ENCODE measurements around the gene RAD51B. TPM values are rescaled to one million over a fixed set of nuclear protein-coding genes. Genes with fewer than 3 reads are reported as not detected.
A peak's percentile ranks its signal among the peaks of the same experiment; 100 is the strongest.

RAD51B gene
- total RNA-seq, 1 experiment from 2014 or later: 14.2 TPM

- Mint-ChIP-seq H3K4me1 (peaks cover 14% of the 10 kb centered on the region), H3K9me3 (no peaks in the 10 kb centered on the region), H3K4me3 (no peak overlapping the region), H3K27me3 (ENCODE audit: low read depth) (no peaks in the 10 kb centered on the region), H3K36me3 (no peaks in the 10 kb centered on the region), H3K27ac (no peak overlapping the region)
- TF ChIP-seq SP1 (CRISPR knock-in tag; conservative IDR thresholded peaks at IDR 0.05) (no peak), HMGA2 (CRISPR knock-in tag; IDR thresholded peaks at IDR 0.05) (no peak)
- CTCF ChIA-PET: no interaction called here
- POLR2A ChIA-PET: no interaction called here
- no peak for DNase-seq (ENCODE audit: low spot score)
- no peak for ATAC-seq
These were observed 643.7 kb downstream of the RAD51B start for GRCh38 chr14:68463299-68463698.

GRCh38 chr14:68463705-68464374 is 644.3 kb downstream of the RAD51B start:
- no peak for DNase-seq (ENCODE audit: low spot score)
- CTCF ChIA-PET: no interaction called here
- POLR2A ChIA-PET: no interaction called here

GRCh38 chr14:68464711-68465110 is 645.1 kb downstream of the RAD51B start:
- CTCF ChIA-PET: no interaction called here
- peaks cover 15% of the 10 kb centered on the region for H3K4me1 Mint-ChIP-seq
- DNase-seq (ENCODE audit: low spot score): no peak
- H3K27ac Mint-ChIP-seq: no peak overlapping the region
- H3K36me3 Mint-ChIP-seq: no peaks in the 10 kb centered on the region
- H3K4me3 Mint-ChIP-seq: no peak overlapping the region
- no peak for ATAC-seq
- no peaks in the 10 kb centered on the region for H3K9me3 Mint-ChIP-seq
- POLR2A ChIA-PET: no interaction called here
- no peak for TF ChIP-seq OVOL2 (CRISPR knock-in tag; IDR thresholded peaks at IDR 0.05; ENCODE audit: borderline replicate concordance)
- no peak for TF ChIP-seq TEAD1 (CRISPR knock-in tag; IDR thresholded peaks at IDR 0.05)
- no peak for TF ChIP-seq RELA (CRISPR knock-in tag; IDR thresholded peaks at IDR 0.05; ENCODE audit: borderline replicate concordance)
- no peak for TF ChIP-seq CDX4 (CRISPR knock-in tag; IDR thresholded peaks at IDR 0.05; ENCODE audit: borderline replicate concordance)
- no peak for TF ChIP-seq GRHL2 (CRISPR knock-in tag; IDR thresholded peaks at IDR 0.05; ENCODE audit: insufficient replicate concordance, severe bottlenecking)
- no peak for TF ChIP-seq NFYB (CRISPR knock-in tag; conservative IDR thresholded peaks at IDR 0.05; ENCODE audit: low read depth)
- no peak for TF ChIP-seq E2F4 (CRISPR knock-in tag; IDR thresholded peaks at IDR 0.05; ENCODE audit: borderline replicate concordance, low read depth)
- TF ChIP-seq, protein P1, sequence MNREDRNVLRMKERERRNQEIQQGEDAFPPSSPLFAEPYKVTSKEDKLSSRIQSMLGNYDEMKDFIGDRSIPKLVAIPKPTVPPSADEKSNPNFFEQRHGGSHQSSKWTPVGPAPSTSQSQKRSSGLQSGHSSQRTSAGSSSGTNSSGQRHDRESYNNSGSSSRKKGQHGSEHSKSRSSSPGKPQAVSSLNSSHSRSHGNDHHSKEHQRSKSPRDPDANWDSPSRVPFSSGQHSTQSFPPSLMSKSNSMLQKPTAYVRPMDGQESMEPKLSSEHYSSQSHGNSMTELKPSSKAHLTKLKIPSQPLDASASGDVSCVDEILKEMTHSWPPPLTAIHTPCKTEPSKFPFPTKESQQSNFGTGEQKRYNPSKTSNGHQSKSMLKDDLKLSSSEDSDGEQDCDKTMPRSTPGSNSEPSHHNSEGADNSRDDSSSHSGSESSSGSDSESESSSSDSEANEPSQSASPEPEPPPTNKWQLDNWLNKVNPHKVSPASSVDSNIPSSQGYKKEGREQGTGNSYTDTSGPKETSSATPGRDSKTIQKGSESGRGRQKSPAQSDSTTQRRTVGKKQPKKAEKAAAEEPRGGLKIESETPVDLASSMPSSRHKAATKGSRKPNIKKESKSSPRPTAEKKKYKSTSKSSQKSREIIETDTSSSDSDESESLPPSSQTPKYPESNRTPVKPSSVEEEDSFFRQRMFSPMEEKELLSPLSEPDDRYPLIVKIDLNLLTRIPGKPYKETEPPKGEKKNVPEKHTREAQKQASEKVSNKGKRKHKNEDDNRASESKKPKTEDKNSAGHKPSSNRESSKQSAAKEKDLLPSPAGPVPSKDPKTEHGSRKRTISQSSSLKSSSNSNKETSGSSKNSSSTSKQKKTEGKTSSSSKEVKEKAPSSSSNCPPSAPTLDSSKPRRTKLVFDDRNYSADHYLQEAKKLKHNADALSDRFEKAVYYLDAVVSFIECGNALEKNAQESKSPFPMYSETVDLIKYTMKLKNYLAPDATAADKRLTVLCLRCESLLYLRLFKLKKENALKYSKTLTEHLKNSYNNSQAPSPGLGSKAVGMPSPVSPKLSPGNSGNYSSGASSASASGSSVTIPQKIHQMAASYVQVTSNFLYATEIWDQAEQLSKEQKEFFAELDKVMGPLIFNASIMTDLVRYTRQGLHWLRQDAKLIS (CRISPR knock-in tag; IDR thresholded peaks at IDR 0.05; ENCODE audit: borderline replicate concordance): no peak
- no peak for TF ChIP-seq ZNF121 (CRISPR knock-in tag; IDR thresholded peaks at IDR 0.05)
- TF ChIP-seq, protein P2, sequence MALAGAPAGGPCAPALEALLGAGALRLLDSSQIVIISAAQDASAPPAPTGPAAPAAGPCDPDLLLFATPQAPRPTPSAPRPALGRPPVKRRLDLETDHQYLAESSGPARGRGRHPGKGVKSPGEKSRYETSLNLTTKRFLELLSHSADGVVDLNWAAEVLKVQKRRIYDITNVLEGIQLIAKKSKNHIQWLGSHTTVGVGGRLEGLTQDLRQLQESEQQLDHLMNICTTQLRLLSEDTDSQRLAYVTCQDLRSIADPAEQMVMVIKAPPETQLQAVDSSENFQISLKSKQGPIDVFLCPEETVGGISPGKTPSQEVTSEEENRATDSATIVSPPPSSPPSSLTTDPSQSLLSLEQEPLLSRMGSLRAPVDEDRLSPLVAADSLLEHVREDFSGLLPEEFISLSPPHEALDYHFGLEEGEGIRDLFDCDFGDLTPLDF (CRISPR knock-in tag; IDR thresholded peaks at IDR 0.05): no peak
- no peak for TF ChIP-seq MLX (CRISPR knock-in tag; IDR thresholded peaks at IDR 0.05)
- no peak for TF ChIP-seq TCF7 (CRISPR knock-in tag; IDR thresholded peaks at IDR 0.05; ENCODE audit: low read depth)
- no peaks in the 10 kb centered on the region for H3K27me3 Mint-ChIP-seq (ENCODE audit: low read depth)

More at GRCh38 chr14:68463705-68464374, 644.3 kb downstream of the RAD51B start:
- no peak overlapping the region for H3K4me3 Mint-ChIP-seq
- H3K36me3 Mint-ChIP-seq: no peaks in the 10 kb centered on the region
- peaks cover 15% of the 10 kb centered on the region for H3K4me1 Mint-ChIP-seq
- H3K9me3 Mint-ChIP-seq: no peaks in the 10 kb centered on the region
- no peak for ATAC-seq
- TF ChIP-seq, protein P3, sequence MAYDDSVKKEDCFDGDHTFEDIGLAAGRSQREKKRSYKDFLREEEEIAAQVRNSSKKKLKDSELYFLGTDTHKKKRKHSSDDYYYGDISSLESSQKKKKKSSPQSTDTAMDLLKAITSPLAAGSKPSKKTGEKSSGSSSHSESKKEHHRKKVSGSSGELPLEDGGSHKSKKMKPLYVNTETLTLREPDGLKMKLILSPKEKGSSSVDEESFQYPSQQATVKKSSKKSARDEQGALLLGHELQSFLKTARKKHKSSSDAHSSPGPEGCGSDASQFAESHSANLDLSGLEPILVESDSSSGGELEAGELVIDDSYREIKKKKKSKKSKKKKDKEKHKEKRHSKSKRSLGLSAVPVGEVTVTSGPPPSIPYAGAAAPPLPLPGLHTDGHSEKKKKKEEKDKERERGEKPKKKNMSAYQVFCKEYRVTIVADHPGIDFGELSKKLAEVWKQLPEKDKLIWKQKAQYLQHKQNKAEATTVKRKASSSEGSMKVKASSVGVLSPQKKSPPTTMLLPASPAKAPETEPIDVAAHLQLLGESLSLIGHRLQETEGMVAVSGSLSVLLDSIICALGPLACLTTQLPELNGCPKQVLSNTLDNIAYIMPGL (CRISPR knock-in tag; IDR thresholded peaks at IDR 0.05): no peak
- TF ChIP-seq GABPB1 (CRISPR knock-in tag; IDR thresholded peaks at IDR 0.05) (peak; percentile 97), ETV6 (CRISPR knock-in tag; IDR thresholded peaks at IDR 0.05) (no peak), MXD4 (CRISPR knock-in tag; IDR thresholded peaks at IDR 0.05; ENCODE audit: borderline replicate concordance) (no peak)
- no peaks in the 10 kb centered on the region for H3K27me3 Mint-ChIP-seq (ENCODE audit: low read depth)
- H3K27ac Mint-ChIP-seq: no peak overlapping the region
